ENCODE results near the gene SIDT2. TPM values are rescaled to one million over a fixed set of nuclear protein-coding genes. Genes with fewer than 3 reads are reported as not detected.
"Not testable (repeated sequence)": the region's sequence is repeated elsewhere in the genome, so short reads cannot be mapped to it uniquely, and the experiment has no call there.

The SIDT2 gene
- total RNA-seq, 1 experiment from 2014 or later = 20.3 TPM

GRCh38 chr11:117180661-117181585 lies 2.4 kb downstream of the SIDT2 start:
- BruUV-seq (replicated peaks) = no TSS peak
- POLR2A ChIA-PET (ENCODE audit: unreplicated experiment) = interaction anchor here (0.6 kb wide), 1 partner anchor 360 kb away, joined by 37 read pairs; no protein-coding TSS in a partner anchor
- Histone ChIP-seq H3K36me3 (ENCODE audit: low read depth) (no peaks in the 10 kb centered on the region), H3K4me1 (replicated peaks; ENCODE audit: insufficient read depth) (peaks cover 19% of the 10 kb centered on the region), H3K79me2 (ENCODE audit: low read depth) (no peaks in the 10 kb centered on the region), H4K20me1 (ENCODE audit: insufficient read depth) (no peaks in the 10 kb centered on the region), H3K4me2 (no peak overlapping the region), H3K27me3 (ENCODE audit: insufficient read depth, low read depth) (no peaks in the 10 kb centered on the region), H2AFZ (no peak overlapping the region), H3K4me3 (no peak overlapping the region), H3K9me2 (ENCODE audit: insufficient read depth) (no peaks in the 10 kb centered on the region), H3K9me3 (ENCODE audit: insufficient read depth, low read depth) (no peaks in the 10 kb centered on the region), H3F3A (ENCODE audit: insufficient read depth, low read depth) (peaks cover 10% of the 10 kb centered on the region; the same call in 1 of the 2 replicates), H3K27ac (no peak overlapping the region)
- CTCF ChIA-PET = no interaction called here
- intact Hi-C loops (cut with micrococcal nuclease; ENCODE audit: unreplicated experiment) = no loop called here
- TF ChIP-seq EZH2 (IDR thresholded peaks at IDR 0.05; ENCODE audit: low read depth) (no peak), CTCF (conservative IDR thresholded peaks at IDR 0.05) (peak; percentile 25; the same call in 1 of the 2 replicates)
- no peak for DNase-seq

GRCh38 chr11:117181586-117182550 lies 3.3 kb downstream of the SIDT2 start:
- Histone ChIP-seq H3K27me3 (ENCODE audit: insufficient read depth, low read depth) (no peaks in the 10 kb centered on the region), H3K36me3 (ENCODE audit: low read depth) (no peaks in the 10 kb centered on the region), H3F3A (ENCODE audit: insufficient read depth, low read depth) (peaks cover 10% of the 10 kb centered on the region; the same call in 1 of the 2 replicates), H3K4me2 (no peak overlapping the region), H3K9me3 (ENCODE audit: insufficient read depth, low read depth) (no peaks in the 10 kb centered on the region), H3K9me2 (ENCODE audit: insufficient read depth) (no peaks in the 10 kb centered on the region), H2AFZ (no peak overlapping the region), H3K4me1 (replicated peaks; ENCODE audit: insufficient read depth) (peaks cover 19% of the 10 kb centered on the region), H4K20me1 (ENCODE audit: insufficient read depth) (no peaks in the 10 kb centered on the region), H3K79me2 (ENCODE audit: low read depth) (no peaks in the 10 kb centered on the region), H3K27ac (no peak overlapping the region), H3K4me3 (no peak overlapping the region)
- ChIA-PET CTCF (no interaction called here), POLR2A (ENCODE audit: unreplicated experiment) (no interaction called here)
- no peak for TF ChIP-seq EZH2 (IDR thresholded peaks at IDR 0.05; ENCODE audit: low read depth)
- TF ChIP-seq CTCF (conservative IDR thresholded peaks at IDR 0.05) = no peak
- intact Hi-C loops (cut with micrococcal nuclease; ENCODE audit: unreplicated experiment) = no loop called here
- DNase-seq = no peak
- no TSS peak for BruUV-seq (replicated peaks)

GRCh38 chr11:117182551-117182935 lies 4.0 kb downstream of the SIDT2 start:
- no peak for TF ChIP-seq CTCF (conservative IDR thresholded peaks at IDR 0.05)
- no peak for TF ChIP-seq EZH2 (IDR thresholded peaks at IDR 0.05; ENCODE audit: low read depth)
- CTCF ChIA-PET = no interaction called here

GRCh38 chr11:117183178-117183577 lies 4.6 kb downstream of the SIDT2 start:
- intact Hi-C loops (cut with micrococcal nuclease; ENCODE audit: unreplicated experiment); H3K9me3 ChIP-seq (ENCODE audit: insufficient read depth, low read depth); H3F3A ChIP-seq (ENCODE audit: insufficient read depth, low read depth); H3K4me3 ChIP-seq; H3K27ac ChIP-seq; H4K20me1 ChIP-seq (ENCODE audit: insufficient read depth); H3K4me2 ChIP-seq; H3K36me3 ChIP-seq (ENCODE audit: low read depth); DNase-seq; BruUV-seq (replicated peaks); H3K9me2 ChIP-seq (ENCODE audit: insufficient read depth); CTCF ChIA-PET; H3K27me3 ChIP-seq (ENCODE audit: insufficient read depth, low read depth); H2AFZ ChIP-seq; H3K79me2 ChIP-seq (ENCODE audit: low read depth): not testable (repeated sequence)
- H3K4me1 ChIP-seq (replicated peaks; ENCODE audit: insufficient read depth) = peaks cover 12% of the 10 kb centered on the region
- POLR2A ChIA-PET (ENCODE audit: unreplicated experiment) = interaction anchor here (0.6 kb wide), 1 partner anchor 339 kb away, joined by 5 read pairs; no protein-coding TSS in a partner anchor

More at GRCh38 chr11:117182551-117182935, 4.0 kb downstream of the SIDT2 start:
- Histone ChIP-seq H3F3A (ENCODE audit: insufficient read depth, low read depth) (peaks cover 6% of the 10 kb centered on the region; the same call in 1 of the 2 replicates), H3K9me2 (ENCODE audit: insufficient read depth) (no peaks in the 10 kb centered on the region), H3K27me3 (ENCODE audit: insufficient read depth, low read depth) (no peaks in the 10 kb centered on the region), H3K4me3 (no peak overlapping the region), H3K4me2 (no peak overlapping the region), H3K36me3 (ENCODE audit: low read depth) (no peaks in the 10 kb centered on the region), H4K20me1 (ENCODE audit: insufficient read depth) (no peaks in the 10 kb centered on the region), H3K79me2 (ENCODE audit: low read depth) (no peaks in the 10 kb centered on the region), H3K27ac (no peak overlapping the region), H3K4me1 (replicated peaks; ENCODE audit: insufficient read depth) (peaks cover 18% of the 10 kb centered on the region), H2AFZ (no peak overlapping the region), H3K9me3 (ENCODE audit: insufficient read depth, low read depth) (no peaks in the 10 kb centered on the region)
- POLR2A ChIA-PET (ENCODE audit: unreplicated experiment) = interaction anchor here (0.6 kb wide), 1 partner anchor 338 kb away, joined by 5 read pairs; no protein-coding TSS in a partner anchor
- no TSS peak for BruUV-seq (replicated peaks)
- DNase-seq = no peak
- intact Hi-C loops (cut with micrococcal nuclease; ENCODE audit: unreplicated experiment) = no loop called here
